Esophagus mucosa (tissue), 1 donor: Measurements from ENCODE around the gene SPEN. TPM values are rescaled to one million over a fixed set of nuclear protein-coding genes. Genes with fewer than 3 reads are reported as not detected.
"Not testable (repeated sequence)": the region's sequence is repeated elsewhere in the genome, so short reads cannot be mapped to it uniquely, and the experiment has no call there.

Source experiments
- ATAC-seq: fragments of 200-7000 bp; cut with Tn5 transposase; one replicate; pipeline ENCODE4 v1.9.1; 2020
- total RNA-seq: library from RNA; stranded (reverse); gene quantifications from one replicate; pipeline ENCODE4 v1.2.4, GENCODE V29; 2023
- donor health status: DM: yes; HTN: yes; CAD: no.

The SPEN gene
- total RNA-seq, 1 donor from 2014 or later = 25.1 TPM

DNA sequence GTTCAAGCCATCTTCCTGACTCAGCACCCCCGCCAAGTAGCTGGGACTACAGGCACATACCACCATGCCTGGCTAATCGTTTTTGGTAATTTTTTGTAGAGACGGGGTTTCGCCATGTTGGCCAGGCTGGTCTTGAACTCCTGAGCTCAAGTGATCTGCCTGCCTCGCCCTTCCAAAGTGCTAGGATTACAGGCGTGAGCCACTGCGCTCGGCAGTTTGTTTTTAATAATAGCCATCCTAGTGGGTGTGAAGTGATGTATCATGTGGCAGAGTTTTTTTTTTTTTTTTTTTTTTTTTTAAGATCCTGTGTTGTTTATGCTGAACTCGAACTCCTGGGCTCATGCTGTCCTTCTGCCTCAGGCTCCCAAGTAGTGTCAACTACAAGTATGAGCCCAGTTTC, 51.8 kb downstream of the SPEN start:
- ATAC-seq = no peak

DNA sequence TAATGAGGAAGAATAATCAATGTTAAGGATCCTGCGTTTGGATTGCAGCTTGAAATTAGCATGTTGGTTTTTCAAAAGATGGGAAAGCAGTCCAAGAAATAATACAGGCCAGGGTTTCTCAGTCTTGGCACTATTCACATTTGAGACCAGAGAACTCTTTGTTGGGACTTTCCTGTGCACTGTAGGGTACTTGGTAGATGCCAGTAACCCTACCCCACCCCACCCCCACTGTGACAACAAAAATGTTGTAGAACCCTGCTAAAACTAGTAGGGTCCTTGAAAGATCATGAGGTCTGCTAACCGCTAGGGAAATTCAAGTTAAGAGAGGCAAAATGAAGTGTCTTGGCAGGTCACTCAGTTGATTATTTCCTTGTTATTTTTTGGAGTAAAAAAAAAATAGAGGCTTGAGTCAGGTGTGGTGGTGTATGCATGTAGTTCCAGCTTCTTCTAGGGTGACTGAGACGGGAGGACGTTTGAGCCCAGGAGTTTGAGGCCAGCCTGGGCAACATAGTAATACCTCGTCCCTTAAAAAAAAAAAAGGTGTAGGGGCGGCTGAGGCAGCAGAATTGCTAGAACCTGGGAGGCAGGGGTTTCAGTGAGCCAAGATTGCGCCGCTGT, 53.3 kb downstream of the SPEN start:
- no peak for ATAC-seq

DNA sequence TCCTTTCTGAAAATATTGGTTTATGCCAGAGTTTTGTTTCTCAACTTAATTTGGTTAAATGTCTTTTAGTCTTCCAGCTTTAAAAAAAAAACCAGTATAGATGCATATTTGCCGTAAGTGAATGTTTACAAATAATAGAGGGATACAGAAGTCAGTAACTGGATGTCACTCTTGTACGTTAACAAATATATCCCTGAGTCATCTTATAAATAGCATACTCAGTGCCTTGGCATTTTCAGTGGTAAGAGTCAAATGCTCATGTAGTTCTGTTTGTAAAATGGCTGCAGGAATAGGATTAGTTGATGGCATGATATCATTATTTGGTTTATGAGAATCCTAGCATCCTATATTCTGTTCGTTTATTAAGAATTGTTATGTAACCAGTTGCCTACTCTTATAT, 55.4 kb downstream of the SPEN start:
- ATAC-seq = peak; percentile 63

DNA sequence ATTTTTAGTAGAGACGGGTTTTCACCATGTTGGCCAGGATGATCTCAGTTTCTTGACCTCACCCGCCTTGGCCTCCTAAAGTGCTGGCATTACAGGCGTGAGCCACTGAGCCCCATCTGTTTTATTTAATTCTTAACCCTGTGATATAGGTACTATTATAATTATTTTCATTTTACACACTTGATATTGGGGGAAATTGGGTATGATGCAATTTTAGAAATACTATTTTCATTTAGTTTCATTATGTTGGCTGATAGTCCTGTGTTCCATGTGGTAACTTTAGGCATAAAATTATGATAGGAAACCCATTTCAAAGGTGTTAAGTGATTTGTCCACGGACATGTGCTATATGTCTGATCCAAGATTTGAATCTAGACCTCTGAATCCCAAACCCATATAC, 61.1 kb downstream of the SPEN start:
- no peak for ATAC-seq

DNA sequence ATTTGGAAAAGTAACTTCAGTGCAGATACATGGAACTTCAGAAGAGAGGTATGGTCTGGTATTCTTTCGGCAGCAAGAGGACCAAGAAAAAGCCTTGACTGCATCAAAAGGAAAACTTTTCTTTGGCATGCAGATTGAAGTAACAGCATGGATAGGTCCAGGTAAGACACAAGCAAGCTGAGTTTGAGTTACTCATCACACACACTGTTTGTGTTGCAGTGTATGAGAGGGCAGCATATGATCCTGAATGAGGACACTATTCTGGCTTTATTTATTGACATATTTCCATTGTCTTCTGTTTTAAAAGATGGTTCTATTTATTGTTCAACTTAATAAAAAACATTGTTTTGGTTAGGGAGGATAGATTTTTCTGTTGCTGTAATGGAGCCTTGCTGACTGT, 63.6 kb downstream of the SPEN start:
- ATAC-seq = peak; percentile 51

DNA sequence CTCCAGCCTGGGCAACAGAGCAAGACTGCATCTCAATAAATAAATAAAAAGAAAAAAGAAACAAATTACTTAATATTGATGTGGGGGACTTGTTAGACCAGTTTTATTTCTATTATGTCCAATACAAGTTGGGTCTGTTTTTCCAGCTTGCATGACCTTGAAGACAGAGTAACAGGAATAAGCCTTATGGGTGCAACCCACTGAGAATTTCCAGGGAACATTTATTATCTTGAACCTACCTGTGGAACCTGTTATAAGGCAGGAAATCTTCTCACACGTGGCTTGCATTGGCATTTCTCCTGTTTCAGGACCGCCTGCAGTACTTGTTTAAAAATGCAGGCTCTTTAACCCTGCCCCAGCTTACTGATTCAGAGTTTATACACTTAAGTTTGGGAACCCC, 64.4 kb downstream of the SPEN start:
- ATAC-seq = peak; percentile 95

DNA sequence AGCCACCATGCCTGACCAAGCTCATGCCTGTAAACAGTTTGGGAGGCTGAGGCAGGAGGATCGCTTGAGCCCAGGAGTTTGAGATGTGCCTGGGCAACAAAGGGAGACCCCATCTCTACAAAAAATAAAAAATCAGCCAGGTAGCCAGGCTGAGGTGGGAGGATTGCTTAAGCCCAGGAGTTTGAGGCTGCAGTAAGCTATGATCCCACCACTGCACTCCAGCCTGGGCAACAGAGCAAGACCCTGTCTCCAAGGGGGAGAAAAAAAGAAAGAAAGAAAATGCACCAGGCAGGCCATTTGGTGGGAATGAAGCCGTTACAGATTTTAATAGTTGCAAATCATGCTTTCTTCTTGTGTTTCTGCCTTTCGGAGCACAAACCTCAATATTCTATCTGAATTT, 66.1 kb downstream of the SPEN start:
- ATAC-seq = not testable (repeated sequence)

DNA sequence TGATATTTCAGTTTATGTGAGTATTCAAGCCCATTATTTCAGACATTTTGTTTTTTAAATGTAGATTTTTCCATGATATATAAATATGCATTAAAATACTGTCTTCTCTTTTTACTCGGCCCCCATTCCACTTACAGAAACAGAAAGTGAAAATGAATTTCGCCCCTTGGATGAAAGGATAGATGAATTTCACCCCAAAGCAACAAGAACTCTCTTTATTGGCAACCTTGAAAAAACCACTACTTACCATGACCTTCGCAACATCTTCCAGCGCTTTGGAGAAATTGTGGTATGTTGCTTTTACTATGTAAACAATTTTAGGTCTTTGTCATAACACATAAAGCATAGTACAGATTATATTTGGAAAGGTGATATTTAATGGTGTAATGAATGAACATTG, 68.5 kb downstream of the SPEN start:
- ATAC-seq = no peak

DNA sequence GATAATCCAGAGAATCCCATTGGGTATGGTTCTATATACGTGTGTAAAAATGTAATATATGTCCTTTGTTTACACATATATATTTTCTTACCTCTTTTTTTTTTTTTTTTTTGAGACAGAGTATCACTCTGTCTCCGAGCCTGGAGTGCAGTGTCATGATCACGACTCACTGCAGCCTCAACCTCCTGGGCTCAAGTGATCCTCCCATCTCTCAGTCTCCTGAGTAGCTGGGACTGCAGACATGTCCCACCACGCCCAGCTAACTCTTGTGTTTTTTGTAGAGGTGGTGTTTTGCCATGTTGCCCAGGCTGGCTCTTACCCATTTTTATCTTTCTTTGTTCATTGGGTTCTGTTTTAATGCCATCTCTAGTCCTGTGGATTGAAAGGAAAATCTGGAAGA, 68.9 kb downstream of the SPEN start:
- no peak for ATAC-seq

DNA sequence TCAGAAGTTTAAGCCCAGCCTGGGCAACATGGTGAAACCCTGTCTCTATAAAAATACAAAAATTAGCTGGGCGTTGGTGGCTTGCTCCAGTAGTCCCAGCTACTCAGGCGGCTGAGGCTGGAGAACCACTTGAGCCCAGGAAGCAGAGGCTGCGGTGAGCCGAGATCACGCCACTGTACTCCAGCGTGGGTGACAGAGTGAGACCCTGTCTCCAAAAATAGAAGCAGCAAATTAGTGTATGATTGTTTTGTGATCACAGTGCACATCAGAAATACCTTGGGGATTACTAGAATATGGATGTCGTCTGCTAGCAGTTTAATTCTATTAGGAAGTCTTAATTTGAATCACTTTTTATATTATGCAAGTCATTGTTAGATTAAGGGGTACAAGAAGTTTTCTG, 69.4 kb downstream of the SPEN start:
- no peak for ATAC-seq

DNA sequence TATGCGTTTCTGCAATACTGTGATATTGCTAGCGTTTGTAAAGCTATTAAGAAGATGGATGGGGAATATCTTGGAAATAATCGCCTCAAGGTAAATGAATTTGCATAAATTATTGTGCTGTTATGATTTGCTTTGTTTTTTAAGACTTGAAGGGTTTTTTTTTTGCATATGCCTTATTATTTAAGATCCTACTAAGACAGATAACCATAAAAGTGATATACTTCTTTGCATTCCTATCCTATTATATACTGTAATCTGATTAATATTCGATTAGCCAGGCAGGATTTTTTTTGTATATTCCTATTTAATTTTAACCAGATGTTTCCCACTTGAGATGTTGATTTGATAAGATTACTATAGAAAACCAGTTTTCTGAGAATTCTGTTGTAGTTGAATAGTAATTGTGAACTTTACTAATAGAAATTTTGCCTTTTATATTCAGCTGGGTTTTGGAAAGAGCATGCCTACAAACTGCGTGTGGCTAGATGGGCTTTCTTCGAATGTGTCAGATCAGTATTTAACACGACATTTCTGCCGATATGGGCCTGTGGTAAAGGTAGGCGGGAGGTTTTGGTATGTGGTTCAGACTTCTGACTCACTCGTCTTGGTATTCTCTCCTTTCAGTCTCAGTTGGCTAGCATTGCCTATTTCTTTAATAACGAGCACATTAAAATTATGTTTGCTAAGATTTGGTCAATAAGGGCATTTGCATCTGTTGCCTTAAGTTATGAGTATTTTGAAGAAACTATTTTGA, 71.6 kb downstream of the SPEN start:
- ATAC-seq = peak; percentile 41

DNA sequence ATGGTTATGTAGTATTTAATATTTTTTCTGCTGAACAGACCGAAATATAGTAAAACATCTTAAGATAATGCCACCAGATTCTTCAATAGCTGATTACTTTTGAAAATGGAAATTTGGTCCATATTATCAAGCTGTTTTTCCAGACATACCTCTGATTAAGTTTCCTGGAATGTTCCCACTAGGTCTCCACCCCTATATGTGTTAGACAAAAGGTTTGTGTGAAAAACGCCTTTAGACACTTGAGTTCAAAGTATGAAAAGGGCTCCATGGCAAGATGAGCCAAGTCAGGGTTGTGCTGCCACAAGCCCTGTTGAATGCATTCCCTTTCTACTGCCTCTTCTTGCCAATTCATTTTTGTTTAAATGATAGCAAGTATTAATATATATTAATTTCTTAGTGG, 75.7 kb downstream of the SPEN start:
- peak; percentile 92 for ATAC-seq

DNA sequence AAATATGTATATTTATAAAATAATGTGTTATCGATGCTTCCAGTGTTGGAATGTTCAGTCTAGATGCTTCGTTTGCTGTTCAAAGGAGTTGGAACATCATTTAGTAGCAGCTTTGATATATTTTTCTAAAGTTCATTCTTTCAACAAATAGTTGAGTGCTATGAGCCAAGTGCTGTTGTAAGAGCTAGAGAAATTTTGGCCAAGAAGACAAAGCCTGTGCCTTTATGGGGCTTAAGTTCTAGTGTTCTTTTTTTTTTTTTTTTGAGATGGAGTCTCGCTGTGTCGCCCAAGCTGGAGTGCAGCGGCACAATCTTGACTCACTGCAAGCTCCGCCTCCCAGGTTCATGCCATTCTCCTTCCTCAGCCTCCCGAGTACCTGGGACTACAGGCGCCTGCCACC, 78.9 kb downstream of the SPEN start:
- ATAC-seq = not testable (repeated sequence)

DNA sequence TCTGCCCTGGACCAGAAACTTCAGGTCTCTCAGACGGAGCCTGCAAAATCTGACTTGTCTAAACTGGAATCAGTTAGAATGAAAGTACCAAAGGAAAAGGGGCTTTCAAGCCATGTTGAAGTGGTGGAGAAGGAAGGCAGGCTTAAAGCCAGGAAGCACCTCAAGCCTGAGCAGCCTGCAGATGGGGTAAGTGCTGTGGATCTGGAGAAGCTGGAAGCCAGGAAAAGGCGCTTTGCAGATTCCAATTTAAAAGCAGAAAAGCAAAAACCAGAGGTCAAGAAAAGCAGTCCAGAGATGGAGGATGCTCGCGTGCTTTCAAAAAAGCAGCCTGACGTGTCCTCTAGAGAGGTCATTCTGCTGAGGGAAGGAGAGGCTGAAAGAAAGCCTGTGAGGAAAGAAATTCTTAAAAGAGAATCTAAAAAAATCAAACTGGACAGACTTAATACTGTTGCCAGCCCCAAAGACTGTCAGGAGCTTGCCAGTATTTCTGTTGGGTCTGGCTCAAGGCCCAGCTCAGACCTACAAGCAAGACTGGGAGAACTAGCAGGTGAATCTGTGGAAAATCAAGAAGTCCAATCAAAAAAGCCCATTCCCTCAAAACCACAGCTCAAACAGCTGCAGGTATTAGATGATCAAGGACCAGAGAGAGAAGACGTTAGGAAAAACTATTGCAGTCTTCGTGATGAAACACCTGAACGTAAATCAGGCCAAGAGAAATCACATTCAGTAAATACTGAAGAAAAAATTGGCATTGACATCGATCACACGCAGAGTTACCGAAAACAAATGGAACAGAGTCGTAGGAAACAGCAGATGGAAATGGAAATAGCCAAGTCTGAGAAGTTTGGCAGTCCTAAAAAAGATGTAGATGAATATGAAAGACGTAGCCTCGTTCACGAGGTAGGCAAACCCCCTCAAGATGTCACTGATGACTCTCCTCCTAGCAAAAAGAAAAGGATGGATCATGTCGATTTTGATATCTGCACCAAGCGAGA, 81.8 kb downstream of the SPEN start:
- ATAC-seq = no peak

DNA sequence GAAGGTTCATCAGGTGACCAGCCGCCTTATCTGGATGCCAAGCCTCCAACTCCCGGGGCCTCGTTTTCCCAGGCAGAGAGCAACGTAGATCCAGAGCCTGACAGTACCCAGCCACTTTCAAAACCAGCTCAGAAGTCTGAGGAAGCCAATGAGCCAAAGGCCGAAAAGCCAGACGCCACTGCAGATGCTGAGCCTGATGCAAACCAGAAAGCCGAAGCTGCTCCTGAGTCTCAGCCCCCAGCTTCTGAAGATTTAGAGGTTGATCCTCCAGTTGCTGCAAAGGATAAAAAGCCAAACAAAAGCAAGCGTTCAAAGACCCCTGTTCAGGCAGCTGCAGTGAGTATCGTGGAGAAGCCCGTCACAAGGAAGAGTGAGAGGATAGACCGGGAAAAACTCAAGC, 83.9 kb downstream of the SPEN start:
- no peak for ATAC-seq

DNA sequence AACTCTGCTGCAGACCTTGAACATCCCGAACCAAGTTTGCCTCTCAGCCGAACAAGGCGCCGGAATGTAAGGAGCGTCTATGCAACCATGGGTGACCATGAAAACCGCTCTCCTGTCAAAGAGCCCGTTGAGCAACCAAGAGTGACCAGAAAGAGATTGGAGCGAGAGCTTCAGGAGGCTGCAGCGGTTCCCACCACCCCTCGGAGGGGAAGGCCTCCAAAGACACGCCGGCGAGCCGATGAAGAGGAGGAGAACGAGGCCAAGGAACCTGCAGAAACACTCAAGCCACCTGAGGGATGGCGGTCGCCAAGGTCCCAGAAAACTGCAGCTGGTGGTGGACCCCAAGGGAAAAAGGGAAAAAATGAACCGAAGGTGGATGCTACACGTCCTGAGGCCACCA, 84.4 kb downstream of the SPEN start:
- ATAC-seq = no peak

DNA sequence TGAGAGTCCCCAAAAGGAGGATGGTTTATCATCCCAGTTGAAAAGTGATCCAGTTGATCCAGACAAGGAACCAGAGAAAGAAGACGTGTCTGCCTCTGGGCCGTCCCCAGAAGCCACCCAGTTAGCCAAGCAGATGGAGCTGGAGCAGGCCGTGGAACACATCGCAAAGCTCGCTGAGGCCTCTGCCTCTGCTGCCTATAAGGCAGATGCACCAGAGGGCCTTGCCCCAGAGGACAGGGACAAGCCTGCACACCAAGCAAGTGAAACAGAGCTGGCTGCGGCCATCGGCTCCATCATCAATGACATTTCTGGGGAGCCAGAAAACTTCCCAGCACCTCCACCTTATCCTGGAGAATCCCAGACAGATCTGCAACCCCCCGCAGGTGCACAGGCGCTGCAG, 85.1 kb downstream of the SPEN start:
- no peak for ATAC-seq

DNA sequence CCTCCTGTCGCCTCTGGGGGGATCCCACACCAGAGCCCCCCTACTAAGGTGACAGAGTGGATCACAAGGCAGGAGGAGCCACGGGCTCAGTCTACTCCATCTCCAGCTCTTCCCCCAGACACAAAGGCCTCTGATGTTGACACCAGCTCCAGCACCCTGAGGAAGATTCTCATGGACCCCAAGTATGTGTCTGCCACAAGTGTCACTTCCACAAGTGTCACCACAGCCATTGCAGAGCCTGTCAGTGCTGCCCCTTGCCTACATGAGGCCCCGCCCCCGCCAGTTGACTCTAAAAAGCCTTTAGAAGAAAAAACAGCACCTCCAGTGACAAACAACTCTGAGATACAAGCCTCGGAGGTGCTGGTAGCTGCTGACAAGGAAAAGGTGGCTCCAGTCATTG, 86.2 kb downstream of the SPEN start:
- ATAC-seq = no peak

DNA sequence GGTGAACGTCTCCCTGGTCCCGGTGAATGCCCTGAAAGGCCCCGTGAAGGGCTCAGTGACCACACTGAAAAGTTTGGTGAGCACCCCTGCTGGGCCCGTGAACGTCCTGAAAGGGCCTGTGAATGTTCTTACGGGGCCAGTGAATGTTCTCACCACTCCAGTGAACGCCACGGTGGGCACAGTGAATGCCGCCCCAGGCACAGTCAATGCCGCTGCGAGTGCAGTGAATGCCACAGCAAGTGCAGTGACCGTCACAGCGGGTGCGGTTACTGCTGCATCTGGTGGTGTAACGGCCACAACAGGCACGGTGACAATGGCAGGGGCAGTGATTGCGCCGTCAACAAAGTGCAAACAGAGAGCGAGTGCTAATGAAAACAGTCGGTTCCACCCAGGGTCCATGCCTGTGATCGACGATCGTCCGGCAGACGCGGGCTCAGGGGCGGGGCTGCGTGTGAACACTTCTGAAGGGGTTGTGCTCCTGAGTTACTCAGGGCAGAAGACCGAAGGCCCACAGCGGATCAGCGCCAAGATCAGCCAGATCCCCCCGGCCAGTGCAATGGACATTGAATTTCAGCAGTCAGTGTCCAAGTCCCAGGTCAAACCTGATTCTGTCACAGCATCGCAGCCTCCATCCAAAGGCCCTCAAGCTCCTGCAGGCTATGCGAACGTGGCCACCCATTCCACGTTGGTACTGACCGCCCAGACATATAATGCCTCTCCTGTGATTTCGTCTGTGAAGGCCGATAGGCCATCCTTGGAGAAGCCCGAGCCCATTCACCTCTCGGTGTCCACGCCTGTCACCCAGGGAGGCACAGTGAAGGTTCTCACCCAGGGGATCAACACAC, 86.9 kb downstream of the SPEN start:
- ATAC-seq = no peak

DNA sequence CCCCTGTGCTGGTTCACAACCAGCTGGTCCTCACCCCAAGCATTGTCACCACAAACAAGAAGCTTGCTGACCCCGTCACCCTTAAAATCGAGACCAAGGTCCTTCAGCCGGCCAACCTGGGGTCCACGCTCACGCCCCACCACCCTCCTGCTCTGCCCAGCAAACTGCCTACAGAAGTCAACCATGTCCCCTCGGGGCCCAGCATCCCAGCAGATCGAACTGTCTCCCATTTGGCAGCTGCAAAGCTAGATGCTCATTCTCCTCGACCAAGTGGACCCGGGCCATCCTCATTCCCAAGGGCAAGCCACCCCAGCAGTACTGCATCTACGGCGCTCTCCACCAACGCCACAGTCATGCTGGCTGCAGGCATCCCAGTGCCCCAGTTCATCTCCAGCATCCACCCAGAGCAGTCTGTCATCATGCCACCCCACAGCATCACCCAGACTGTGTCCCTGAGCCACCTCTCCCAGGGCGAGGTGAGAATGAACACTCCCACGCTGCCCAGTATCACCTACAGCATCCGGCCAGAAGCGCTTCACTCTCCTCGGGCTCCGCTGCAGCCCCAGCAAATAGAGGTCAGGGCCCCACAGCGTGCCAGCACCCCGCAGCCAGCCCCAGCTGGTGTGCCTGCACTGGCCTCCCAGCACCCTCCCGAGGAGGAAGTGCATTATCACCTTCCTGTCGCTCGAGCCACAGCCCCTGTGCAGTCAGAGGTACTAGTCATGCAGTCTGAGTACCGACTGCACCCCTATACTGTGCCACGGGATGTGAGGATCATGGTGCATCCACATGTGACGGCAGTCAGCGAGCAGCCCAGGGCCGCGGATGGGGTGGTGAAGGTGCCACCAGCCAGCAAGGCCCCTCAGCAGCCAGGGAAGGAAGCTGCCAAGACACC, 87.8 kb downstream of the SPEN start:
- peak; percentile 2 for ATAC-seq

DNA sequence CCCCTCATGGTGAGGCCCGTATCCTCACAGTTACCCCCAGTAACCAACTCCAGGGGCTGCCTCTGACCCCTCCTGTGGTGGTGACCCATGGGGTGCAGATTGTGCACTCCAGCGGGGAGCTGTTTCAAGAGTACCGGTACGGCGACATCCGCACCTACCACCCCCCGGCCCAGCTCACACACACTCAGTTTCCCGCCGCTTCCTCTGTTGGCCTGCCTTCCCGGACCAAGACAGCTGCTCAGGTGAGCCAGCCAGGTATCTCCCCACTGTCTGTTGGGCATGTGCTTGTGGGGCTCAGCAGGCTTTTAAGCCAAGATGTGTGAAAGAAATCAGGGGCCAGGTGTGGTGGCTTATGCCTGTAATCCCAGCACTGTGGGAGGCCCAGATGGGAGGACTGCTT, 88.5 kb downstream of the SPEN start:
- no peak for ATAC-seq
